ENCODE data around the gene CIDEC. TPM values are rescaled to one million over a fixed set of nuclear protein-coding genes. Genes with fewer than 3 reads are reported as not detected.
"Not testable (repeated sequence)": the region's sequence is repeated elsewhere in the genome, so short reads cannot be mapped to it uniquely, and the experiment has no call there.

The CIDEC gene
- total RNA-seq, 1 donor = not detected

DNA sequence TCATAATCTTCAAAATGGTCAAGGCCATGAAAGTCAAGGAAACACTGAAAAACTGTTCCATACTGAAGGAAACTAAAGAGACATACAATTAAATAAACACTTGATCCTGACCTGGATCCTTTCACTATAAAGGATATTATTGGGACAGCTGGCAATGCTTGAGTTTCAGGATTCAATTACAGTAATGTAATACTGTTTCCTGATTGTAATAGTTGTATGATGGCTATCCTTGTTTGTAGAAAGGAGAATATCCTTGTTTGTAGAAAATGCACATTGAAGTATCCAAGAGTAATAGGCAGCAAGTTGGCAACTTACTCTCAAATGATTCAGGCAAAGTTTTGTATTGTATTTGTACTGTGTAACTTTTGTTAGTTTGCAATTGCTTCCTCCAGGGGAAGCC is 4.6 kb downstream of the CIDEC start:
- no peak overlapping the region for H3K4me3 ChIP-seq (ENCODE audit: insufficient read depth, low read length)
- no peak overlapping the region for H2AFZ ChIP-seq (ENCODE audit: low read length)
- H3K4me2 ChIP-seq (ENCODE audit: insufficient read depth, low read length) = no peak overlapping the region
- no peaks in the 10 kb centered on the region for H4K20me1 ChIP-seq (ENCODE audit: insufficient read depth, low read length)
- no peaks in the 10 kb centered on the region for H3K9me3 ChIP-seq (ENCODE audit: low read depth, low read length)
- no peak for DNase-seq (ENCODE audit: insufficient read length, low spot score, missing footprints)
- TF ChIP-seq, protein P1, sequence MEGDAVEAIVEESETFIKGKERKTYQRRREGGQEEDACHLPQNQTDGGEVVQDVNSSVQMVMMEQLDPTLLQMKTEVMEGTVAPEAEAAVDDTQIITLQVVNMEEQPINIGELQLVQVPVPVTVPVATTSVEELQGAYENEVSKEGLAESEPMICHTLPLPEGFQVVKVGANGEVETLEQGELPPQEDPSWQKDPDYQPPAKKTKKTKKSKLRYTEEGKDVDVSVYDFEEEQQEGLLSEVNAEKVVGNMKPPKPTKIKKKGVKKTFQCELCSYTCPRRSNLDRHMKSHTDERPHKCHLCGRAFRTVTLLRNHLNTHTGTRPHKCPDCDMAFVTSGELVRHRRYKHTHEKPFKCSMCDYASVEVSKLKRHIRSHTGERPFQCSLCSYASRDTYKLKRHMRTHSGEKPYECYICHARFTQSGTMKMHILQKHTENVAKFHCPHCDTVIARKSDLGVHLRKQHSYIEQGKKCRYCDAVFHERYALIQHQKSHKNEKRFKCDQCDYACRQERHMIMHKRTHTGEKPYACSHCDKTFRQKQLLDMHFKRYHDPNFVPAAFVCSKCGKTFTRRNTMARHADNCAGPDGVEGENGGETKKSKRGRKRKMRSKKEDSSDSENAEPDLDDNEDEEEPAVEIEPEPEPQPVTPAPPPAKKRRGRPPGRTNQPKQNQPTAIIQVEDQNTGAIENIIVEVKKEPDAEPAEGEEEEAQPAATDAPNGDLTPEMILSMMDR (IDR thresholded peaks at IDR 0.05; ENCODE audit: extremely low read depth, low read depth, low read length) = no peak
- no peaks in the 10 kb centered on the region for H3K79me2 ChIP-seq (ENCODE audit: insufficient read depth, low read length)
- H3K27ac ChIP-seq (ENCODE audit: low read depth, low read length) = no peak overlapping the region
- H3K4me1 ChIP-seq (ENCODE audit: insufficient read depth, low read length) = no peaks in the 10 kb centered on the region
- no peaks in the 10 kb centered on the region for H3K27me3 ChIP-seq (ENCODE audit: insufficient read depth, low read length)
- H3K36me3 ChIP-seq (ENCODE audit: insufficient read depth, low read length) = no peaks in the 10 kb centered on the region

DNA sequence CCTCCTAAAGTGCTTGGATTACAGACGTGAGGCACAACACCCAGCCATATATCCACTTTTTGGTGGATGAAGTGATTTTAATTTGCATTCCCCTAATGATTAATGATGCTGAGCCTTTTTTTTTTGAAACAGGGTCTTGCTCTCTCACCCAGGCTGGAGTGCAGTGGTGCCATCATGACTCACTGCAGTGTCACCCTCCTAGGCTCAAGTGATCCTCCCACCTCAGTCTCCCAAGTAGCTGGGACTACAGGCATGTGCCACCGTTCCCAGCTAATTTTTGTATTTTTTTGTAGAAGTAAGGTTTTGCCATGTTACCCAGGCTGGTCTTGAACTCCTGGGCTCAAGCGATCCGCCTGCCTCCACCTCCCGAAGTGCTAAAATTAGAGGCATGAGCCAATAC is 8.0 kb downstream of the CIDEC start:
- H4K20me1 ChIP-seq (ENCODE audit: insufficient read depth, low read length); DNase-seq (ENCODE audit: insufficient read length, low spot score, missing footprints); H3K79me2 ChIP-seq (ENCODE audit: insufficient read depth, low read length); H3K27ac ChIP-seq (ENCODE audit: low read depth, low read length); H3K4me1 ChIP-seq (ENCODE audit: insufficient read depth, low read length); H3K4me3 ChIP-seq (ENCODE audit: insufficient read depth, low read length); H3K36me3 ChIP-seq (ENCODE audit: insufficient read depth, low read length); H3K9me3 ChIP-seq (ENCODE audit: low read depth, low read length); H2AFZ ChIP-seq (ENCODE audit: low read length); H3K4me2 ChIP-seq (ENCODE audit: insufficient read depth, low read length); H3K27me3 ChIP-seq (ENCODE audit: insufficient read depth, low read length): not testable (repeated sequence)

DNA sequence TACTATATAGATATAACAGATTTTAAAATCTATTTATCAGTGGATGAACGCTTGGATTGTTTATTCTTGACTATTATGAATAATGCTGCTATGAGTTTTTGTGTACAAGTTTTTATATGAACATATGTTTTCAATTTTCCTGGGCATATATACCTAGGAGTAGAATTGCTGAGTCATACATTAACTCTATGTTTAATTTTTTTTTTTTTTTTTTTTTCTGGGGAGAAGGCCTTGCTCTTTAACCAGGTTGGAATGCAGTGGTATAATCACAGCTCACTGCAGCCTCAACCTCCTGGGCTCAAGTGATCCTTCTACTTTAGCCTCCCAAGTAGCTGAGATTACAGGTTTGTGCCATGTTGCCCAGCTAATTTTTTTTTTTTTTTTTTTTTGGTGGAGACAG is 9.1 kb downstream of the CIDEC start:
- Histone ChIP-seq H3K79me2 (ENCODE audit: insufficient read depth, low read length) (no peaks in the 10 kb centered on the region), H3K4me1 (ENCODE audit: insufficient read depth, low read length) (no peaks in the 10 kb centered on the region), H3K27ac (ENCODE audit: low read depth, low read length) (no peak overlapping the region), H3K4me3 (ENCODE audit: insufficient read depth, low read length) (no peak overlapping the region), H2AFZ (ENCODE audit: low read length) (no peak overlapping the region), H3K27me3 (ENCODE audit: insufficient read depth, low read length) (no peaks in the 10 kb centered on the region), H4K20me1 (ENCODE audit: insufficient read depth, low read length) (no peaks in the 10 kb centered on the region), H3K36me3 (ENCODE audit: insufficient read depth, low read length) (no peaks in the 10 kb centered on the region), H3K4me2 (ENCODE audit: insufficient read depth, low read length) (no peak overlapping the region), H3K9me3 (ENCODE audit: low read depth, low read length) (no peaks in the 10 kb centered on the region)
- peak; percentile 72 for DNase-seq (ENCODE audit: insufficient read length, low spot score, missing footprints)
- TF ChIP-seq, protein P1 (IDR thresholded peaks at IDR 0.05; ENCODE audit: extremely low read depth, low read depth, low read length) = no peak

DNA sequence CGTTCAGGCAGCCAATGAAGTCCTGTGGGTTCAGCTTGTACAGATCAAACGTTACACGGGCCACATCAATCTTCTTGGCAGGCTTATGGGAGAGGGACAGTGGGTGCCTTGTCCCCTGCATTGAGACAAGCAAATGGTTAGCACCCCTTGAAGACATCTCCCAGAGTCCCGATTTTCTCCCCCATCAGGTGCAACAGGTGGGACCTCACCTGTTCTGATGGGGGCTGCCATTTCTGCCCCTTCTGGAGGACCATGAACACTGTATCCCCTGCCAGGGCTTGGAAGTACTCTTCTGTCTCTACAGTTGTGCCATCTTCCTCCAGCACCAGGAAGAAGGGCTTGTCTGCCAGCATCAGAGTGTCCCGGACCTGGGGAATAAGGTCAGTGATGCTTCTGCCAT is 10.1 kb downstream of the CIDEC start:
- H3K4me3 ChIP-seq (ENCODE audit: insufficient read depth, low read length) = no peak overlapping the region
- no peaks in the 10 kb centered on the region for H3K36me3 ChIP-seq (ENCODE audit: insufficient read depth, low read length)
- no peak overlapping the region for H3K4me2 ChIP-seq (ENCODE audit: insufficient read depth, low read length)
- H3K79me2 ChIP-seq (ENCODE audit: insufficient read depth, low read length) = no peaks in the 10 kb centered on the region
- H3K27ac ChIP-seq (ENCODE audit: low read depth, low read length) = no peak overlapping the region
- TF ChIP-seq, protein P1 (IDR thresholded peaks at IDR 0.05; ENCODE audit: extremely low read depth, low read depth, low read length) = no peak
- H3K9me3 ChIP-seq (ENCODE audit: low read depth, low read length) = no peaks in the 10 kb centered on the region
- H2AFZ ChIP-seq (ENCODE audit: low read length) = no peak overlapping the region
- no peaks in the 10 kb centered on the region for H3K27me3 ChIP-seq (ENCODE audit: insufficient read depth, low read length)
- H4K20me1 ChIP-seq (ENCODE audit: insufficient read depth, low read length) = no peaks in the 10 kb centered on the region
- DNase-seq (ENCODE audit: insufficient read length, low spot score, missing footprints) = no peak
- no peaks in the 10 kb centered on the region for H3K4me1 ChIP-seq (ENCODE audit: insufficient read depth, low read length)

All from osteoblast (primary cell).